HG03457 (cell line): Measurements from ENCODE around the gene SLC4A3.
A peak's percentile ranks its signal among the peaks of the same experiment; 100 is the strongest.

Experiments
- ATAC-seq: cut with Tn5 transposase; IDR thresholded peaks from one replicate; pipeline ENCODE4 v1.9.1; 2021; ENCODE audit warnings: moderate number of reproducible peaks; ENCODE audit not compliant: unreplicated experiment

Gene SLC4A3

DNA sequence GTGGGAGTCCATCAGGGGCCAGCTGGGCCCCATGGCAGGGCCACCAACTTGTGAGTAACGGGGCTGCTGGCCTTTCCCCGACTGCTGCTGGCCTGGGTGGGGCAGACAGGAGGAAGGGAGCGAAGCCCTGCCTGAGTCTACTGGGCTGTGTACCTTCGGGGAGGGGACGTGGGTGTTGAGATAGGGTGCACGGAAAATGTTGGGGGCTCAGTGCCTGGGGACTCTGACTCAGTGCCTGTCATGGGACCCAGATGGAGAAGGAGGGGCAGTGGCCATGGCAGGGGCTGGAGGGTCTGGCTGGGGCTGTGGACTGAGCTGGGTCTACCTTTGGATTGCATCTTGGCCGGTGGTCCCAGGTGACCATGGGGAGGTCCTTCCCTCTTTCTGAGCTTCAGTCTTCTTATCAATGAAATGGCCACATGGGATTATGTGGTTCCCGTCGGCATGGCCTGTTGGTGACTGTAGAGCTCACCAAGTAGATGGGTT, 4.0 kb downstream of the SLC4A3 start:
- no peak for ATAC-seq

DNA sequence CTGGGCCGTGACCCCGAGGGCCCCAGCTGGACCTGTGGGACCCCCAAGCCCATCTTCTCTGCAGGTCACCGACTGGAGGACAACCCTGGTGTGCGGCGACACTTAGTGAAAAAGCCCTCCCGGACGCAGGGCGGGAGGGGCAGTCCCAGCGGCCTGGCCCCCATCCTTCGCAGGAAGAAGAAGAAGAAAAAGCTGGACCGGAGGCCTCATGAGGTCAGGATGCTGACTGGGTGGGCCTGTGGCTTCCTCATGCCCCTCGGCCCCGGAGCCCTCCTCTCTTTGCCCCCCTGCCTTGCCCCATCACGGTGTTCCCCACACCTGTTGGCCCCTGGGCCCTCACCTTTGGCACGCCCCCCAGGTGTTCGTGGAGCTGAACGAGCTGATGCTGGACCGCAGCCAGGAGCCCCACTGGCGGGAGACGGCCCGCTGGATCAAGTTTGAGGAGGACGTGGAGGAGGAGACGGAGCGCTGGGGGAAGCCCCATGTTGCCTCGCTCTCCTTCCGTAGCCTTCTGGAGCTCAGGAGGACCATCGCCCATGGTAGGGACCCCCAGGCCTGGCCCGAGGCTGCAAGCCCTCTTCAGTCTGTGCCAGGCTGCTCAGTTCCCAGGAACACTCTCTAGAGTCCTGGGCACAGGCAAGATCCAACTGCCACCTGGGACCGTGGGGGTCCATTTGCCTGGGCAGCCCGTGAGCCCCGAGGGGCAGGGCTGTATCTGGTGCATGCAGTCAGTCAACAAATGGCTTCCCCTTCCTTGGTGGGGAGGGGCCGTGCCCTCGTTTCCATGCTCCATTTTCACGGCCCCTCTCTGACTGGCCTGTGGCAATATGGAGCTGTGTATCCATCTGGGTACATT, 4.7 kb downstream of the SLC4A3 start:
- ATAC-seq = no peak

DNA sequence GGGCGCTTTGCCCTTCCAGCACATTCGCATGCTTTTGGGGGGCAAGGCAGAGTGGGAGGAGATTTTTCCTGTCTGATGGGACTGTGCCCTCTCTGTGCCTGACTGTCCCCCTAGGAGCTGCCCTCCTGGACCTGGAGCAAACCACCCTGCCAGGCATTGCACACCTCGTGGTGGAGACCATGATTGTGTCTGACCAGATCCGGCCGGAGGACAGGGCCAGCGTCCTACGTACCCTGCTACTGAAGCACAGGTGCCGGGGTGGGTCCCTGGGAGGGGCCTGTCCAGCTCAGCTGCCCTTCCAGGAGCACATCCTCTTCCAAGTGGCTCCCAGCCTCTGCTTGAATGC, 5.3 kb downstream of the SLC4A3 start:
- no peak for ATAC-seq

DNA sequence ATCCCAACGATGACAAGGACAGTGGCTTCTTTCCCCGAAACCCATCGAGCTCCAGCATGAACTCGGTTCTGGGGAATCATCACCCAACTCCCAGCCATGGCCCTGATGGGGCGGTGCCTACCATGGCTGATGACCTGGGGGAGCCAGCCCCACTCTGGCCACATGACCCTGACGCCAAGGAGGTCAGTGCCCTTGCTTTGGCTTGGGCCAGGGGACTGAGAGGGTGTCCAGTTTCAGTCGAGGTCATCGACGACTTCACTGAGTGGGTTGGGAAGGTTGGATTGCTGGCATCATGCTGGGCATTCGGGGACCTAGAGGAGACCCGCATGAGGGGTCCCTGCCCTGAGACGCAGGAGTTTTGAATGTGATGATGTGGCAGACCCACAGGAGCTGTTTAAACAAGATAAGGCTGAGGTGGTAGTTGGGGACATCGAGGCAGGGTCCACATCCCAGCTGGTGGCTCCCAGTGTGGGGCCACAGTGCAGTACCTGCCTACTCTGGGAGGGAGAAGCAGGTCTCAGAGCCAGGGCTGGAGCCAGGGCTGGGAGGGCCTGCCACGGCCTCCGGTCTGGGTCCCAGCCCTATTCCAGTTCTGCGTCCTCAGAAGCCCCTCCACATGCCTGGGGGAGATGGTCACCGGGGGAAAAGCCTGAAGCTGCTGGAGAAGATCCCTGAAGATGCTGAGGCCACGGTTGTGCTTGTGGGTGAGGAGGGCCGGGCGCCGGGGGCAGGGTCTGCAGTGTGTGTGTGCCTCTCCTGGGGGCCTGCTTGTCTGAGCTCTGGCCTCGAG, 6.0 kb downstream of the SLC4A3 start:
- ATAC-seq = no peak

DNA sequence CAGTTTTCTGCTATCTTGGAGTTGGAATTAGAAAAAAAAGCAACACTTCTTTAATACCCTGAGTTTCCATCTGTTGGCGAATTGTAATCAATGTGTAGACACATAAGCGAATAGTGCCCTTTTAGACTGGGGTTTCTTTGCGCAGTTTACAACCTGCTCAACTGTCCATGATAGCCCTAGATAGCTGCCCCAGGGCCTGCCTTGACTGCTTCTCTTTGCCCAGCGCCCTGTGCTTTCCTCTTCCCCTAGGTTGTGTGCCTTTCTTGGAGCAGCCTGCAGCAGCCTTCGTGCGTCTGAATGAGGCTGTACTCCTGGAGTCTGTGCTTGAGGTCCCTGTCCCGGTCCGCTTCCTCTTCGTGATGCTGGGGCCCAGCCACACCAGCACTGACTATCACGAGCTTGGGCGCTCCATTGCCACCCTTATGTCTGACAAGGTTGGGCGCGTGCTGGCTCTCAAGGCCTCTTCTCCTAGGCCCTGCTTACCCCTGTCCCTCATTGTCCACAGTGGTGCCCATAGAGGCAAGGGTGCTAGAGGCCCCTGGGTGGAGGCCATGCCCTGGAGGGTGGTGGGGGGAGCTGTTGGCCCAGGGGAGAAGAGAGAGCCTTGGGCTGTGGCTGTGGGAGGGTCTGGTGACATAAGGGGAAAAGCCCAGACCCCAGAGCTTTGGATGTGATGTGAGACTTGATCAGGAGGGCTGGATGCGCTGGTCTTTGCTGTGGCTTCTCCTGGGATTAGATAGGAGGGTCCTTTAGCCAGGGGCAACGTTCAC, 6.9 kb downstream of the SLC4A3 start:
- no peak for ATAC-seq

DNA sequence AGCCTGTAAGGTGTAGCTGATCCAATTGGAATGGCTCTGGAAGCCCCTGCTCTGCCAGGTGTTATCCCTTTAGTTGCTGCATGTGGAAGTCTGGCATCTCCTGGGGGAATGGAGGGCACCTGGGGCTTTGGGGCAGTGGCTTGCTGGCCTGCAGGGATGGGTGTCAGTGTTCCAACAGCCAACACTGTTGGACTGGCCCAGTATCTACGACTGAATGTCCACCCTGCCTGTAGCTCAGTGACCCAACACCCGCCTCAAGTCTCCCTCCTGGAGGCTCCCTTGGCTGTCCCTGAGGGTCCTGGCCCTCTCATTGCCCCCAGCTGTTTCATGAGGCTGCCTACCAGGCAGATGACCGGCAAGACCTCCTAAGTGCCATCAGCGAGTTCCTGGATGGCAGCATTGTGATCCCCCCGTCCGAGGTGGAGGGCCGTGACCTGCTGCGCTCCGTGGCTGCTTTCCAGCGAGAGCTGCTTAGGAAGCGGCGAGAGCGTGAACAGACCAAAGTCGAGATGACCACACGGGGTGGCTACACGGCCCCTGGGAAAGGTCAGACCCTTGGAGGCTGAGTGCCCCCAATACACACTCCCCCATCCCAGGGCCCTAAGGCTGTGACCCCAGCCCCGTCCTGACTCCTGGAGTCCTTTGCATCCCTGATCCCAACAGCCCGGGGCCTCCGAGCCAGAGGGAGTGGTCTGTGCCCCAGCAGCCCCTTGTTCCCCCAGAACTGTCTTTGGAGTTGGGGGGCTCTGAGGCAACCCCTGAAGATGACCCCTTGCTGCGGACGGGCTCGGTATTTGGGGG, 7.7 kb downstream of the SLC4A3 start:
- no peak for ATAC-seq

DNA sequence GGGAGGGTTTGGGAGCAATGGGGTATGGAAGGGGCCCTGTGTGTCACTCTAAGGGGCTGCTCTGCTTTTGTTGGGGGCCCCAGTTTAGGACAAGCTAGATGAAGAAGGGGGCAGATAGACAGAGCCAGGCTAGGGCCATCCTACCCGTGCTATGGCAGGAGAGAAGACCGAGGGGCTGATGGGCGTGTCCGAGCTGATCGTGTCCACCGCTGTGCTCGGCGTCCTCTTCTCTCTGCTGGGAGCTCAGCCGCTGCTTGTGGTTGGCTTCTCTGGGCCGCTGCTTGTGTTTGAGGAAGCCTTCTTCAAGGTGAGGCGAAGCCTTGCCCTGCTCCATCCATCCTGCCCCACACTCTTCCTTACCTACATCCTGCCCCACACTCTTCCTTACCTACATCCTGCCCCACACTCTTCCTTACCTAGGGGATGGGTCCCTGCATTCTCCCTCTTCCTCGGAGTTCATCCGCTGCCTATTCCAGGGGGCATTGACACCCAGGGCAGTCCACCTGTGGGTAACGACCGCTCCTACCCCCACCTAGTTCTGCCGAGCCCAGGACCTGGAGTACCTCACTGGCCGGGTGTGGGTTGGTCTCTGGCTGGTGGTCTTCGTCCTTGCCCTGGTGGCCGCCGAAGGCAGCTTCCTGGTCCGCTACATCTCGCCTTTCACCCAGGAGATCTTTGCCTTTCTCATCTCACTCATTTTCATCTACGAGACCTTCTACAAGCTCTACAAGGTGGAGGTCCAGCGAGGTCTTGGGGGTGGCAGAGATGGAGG, 8.9 kb downstream of the SLC4A3 start:
- no peak for ATAC-seq

DNA sequence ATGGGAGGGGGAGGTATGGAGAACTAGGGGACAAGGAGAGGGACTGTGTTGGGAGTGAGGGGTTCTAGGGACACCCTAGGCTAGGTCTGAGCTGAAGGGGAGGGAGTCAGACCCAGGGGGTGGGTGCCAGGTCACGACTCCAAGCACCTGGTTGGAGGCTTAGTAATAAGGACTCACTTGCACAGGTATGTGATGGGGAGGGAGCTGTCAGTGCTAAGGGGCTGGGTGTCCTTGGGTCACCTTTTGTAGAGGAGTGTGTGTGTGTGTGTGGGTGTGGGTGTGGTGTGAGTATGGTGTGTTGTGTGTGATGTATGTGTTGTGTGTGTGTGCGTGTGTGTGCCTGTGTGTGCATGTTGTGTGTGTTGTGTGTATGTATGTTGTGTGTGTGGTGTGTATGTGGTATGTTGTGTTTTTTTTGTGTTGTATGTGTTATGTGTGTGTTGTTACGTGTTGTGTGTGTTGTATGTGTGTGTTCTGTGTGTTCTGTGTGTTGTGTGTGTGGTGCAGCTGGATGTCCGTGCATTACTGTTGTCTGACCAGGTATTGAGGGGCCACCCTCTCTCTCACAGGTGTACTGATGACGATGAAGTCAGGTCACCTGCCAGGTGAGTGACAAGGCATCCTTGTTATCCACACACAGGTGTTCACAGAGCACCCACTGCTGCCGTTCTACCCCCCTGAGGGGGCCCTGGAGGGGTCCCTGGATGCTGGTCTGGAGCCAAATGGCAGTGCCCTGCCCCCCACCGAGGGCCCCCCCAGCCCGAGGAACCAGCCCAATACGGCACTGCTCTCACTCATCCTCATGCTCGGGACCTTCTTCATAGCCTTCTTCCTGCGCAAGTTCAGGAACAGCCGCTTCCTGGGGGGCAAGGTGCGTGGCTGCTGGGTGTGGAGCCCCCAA, 9.8 kb downstream of the SLC4A3 start:
- ATAC-seq = no peak

DNA sequence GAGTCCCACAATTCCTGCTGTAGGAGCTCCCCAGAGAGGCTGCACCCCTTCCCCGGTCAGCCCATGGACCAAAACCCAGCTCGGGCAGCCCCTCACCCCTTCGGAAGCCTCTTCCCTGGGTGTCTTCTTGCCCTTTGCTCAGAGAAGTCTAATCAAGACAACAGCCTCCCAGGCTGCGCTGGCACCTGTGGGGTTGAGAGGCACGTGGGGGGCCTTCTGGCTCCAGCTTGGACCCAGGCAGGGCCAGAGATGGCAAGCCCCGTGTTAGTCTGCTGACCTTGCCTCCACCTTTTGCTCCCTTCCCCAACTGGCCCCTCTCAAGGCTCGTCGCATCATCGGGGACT, 10.4 kb downstream of the SLC4A3 start:
- ATAC-seq = no peak

DNA sequence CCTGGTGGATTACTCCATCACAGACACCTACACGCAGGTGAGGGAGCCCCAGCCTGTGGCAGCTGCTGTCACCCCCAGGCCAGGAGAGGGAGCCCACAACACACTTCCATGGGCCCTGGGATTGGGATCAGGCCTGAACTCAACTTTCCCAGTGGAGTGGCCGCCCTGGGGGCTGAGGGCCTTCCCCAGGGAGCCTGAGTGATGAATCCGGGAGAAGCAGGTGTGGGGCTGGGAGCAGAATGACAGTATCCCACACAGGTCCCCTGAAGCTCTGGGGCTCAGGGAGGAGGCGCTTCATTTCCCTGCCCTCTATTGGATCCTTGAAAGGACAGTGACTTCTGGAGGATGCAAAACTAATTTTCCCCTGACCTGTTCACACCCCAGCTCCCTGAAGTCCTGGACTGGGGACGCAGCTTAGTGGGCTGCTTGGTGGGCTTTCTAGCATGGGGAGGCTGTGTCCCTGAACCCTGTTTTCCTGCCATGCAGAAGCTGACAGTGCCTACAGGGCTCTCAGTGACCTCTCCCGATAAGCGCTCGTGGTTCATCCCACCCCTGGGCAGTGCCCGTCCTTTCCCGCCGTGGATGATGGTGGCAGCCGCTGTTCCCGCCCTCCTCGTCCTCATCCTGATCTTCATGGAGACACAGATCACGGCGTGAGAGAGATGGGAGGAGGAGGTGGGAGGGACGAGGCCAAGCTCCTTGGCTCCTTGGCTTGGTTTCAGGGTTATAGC, 11.0 kb downstream of the SLC4A3 start:
- no peak for ATAC-seq

DNA sequence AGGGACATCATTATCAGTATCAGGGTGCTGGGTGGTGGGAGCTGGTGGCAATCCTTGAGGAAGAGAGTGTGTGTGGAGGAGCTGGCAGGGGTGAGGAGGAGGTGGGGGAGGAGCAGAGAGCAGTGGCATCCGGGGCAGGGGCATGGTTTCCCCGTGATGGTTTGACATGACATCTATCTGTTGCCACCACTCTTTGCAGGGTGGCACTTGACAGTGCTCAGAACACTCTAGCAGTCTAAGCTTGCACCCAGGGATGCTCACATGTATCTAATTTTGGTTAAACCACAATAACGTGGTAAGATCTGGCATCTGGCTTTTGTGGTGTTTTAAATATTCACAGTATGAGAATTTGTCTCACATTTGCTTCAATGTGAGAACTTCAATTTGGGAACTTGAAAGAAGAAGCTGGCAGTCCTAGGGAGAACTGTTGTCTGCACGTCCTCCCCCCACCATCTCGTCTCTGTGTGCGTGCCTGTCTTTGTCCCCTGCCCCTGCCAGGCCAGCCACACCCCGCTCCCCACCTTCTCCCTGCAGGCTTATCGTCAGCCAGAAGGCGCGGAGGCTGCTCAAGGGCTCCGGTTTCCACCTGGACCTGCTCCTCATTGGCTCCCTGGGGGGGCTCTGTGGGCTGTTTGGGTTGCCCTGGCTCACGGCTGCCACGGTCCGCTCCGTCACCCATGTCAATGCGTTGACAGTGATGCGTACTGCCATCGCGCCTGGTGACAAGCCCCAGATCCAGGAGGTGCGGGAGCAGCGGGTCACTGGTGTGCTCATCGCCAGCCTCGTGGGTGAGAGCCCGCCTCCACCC, 11.7 kb downstream of the SLC4A3 start:
- ATAC-seq = no peak

DNA sequence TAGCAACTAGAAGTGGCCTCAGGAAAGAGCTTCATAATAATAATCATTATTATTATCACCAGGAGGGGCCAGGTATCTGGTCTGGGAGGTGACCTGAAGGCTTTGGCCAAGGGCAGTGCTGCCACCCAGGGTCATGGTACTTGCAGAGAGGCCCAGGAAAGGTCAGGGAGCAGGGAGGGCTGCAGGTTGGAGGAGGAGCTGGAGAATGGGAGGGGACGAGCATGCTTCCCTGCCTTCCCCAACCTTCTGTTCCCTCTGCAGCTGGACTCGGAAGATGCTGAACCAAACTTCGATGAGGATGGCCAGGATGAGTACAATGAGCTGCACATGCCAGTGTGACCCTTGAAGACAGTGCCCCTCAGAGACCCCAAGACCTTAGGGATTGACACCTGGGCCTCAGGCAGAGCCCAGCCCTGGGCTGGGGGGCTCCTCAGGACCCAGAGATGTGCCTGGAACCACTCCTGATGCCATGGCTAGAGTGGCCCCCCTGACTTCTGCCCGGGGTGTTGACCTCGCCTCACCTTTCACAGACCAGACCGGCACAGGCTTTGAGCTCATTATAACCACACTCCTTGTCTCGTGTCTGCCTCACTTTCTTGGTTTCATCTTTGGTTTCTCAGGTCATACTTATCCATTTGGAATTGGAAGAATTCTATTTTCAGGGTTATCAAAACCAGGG, 14.1 kb downstream of the SLC4A3 start:
- no peak for ATAC-seq

DNA sequence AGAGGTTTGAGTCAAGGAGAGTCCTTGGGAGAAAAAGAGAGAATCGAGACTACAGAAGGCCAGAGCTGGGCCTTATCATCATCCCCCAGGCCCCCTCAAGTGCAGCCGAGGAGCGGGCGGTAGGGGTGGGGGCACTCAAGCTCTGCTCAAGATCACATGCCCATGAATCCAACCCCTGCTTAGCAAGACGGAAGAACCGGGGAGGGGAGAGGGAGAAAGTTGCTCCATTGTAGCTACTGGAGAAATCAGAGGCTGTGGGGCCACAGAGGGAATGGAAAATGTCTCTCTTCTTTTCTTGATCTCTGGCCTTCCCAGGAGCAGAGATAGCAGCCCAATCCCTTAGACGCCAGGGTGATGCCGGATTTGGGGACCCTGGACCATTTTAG, 14.6 kb downstream of the SLC4A3 start:
- ATAC-seq = no peak

DNA sequence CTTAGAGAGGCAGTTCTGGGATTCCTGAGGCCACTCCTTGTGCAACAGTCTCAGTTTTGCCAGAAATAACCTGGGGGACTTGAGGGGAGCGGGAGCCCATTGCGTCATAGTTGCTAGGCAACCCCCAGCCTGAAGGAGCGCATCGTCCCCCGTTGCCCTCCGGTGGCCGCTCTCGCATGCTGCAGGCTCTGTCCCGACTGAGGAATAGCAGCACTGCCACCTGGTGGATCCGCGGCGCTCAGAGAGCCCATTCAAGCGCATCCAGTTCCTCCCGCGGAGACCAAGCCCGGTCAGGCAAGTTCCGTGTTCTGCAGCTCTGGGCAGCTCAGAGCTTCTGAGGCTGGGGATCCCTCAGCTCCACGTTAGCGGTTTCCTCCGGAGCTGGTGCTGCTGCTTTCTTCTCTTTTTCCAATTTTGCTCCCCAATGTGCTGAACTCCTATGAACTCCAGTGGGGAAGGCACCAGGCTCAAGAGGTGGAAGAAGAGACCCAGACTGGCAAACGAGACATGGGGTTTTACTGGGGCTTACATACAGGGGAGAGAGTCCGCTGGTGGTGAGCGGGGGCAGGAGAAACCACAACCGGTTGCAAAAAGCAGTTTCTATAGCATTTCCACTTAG, 15.1 kb downstream of the SLC4A3 start:
- peak; percentile 96 for ATAC-seq

DNA sequence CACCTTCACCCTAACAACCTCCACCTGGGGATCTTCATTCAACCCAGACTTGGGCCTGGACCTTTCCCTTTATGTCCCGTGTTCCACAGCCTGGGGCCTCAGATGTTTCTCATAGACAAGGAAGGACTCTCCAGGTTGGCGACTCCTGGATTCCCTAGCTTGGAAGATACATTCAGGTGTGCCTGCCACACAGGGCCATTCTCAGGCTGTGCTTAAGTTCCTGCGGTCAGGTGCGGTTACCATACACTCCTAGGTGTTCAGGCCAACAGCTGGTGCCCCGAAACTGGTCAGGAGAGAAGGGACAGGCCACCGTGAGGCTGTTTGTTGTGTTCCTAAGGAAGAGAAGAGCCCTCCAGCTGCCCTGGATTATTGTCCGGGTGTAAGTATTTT, 15.6 kb downstream of the SLC4A3 start:
- no peak for ATAC-seq

DNA sequence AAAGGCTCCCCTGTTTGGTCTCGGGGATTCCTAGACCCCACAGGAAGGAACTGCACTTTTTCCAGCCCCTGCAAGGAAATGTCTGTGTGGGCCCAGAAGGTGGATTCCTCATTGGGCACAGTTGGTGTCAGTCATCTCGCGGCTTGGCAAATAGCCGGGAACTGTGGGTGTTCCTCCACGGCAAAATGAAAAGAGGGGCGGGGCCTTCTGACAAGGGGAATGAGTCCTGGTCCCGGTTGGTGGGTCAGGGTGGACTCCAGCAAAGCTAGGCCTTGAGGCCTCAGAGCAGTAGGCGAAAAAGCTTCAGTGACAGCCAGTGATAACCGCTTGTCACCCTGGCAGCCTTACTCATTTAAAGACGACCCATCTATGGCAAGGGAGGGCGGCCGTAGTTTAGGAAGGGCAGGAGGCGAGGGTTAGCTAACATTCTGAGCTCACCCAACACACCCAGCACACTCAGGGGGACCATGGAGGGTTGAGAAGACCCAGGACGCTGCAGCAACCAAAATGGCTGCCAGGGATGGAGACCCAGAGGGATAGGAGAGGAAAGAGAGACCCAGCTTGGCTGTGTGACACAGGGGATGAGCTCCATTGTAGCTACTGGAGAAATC, 16.5 kb downstream of the SLC4A3 start:
- no peak for ATAC-seq
